HepG2 (cell line): ENCODE data around the gene REP15. TPM values are rescaled to one million over a fixed set of nuclear protein-coding genes. Genes with fewer than 3 reads are reported as not detected.

Experiments
- FOXA1 ChIP-seq, 2 experiments: fragments of 450-650 bp in 1 of 2; sonication (generic) in 1 of 2; formaldehyde crosslinking in 1 of 2; IDR thresholded peaks; 2 replicates each; pipeline versions ENCODE4 v1.4.0 to v1.6.1; 2016 to 2020; ENCODE audit warnings: missing genetic modification reagents in 1 of 2
- FOXA3 ChIP-seq: IDR thresholded peaks from 2 replicates; pipeline ENCODE4 v1.6.1; 2016; ENCODE audit warnings: missing genetic modification reagents, missing compliant biosample characterization
- MAFK ChIP-seq, 2 experiments: IDR thresholded peaks in 1 of 2; conservative IDR thresholded peaks in 1 of 2; 2 replicates each; pipeline ENCODE4 v1.6.1; 2011; ENCODE audit warnings: improper control_type of control experiment in 2 of 2, low read length in 2 of 2
- NFE2L1 ChIP-seq: sonication (generic); formaldehyde crosslinking; IDR thresholded peaks from 2 replicates; pipeline ENCODE4 v1.4.0; 2020; ENCODE audit warnings: missing genetic modification reagents, mild to moderate bottlenecking, borderline replicate concordance
- NKX3-1 ChIP-seq: sonication (generic); formaldehyde crosslinking; IDR thresholded peaks from 2 replicates; pipeline ENCODE4 v1.5.0; 2020; ENCODE audit warnings: missing genetic modification reagents
- WIZ ChIP-seq: sonication (generic); formaldehyde crosslinking; IDR thresholded peaks from 2 replicates; pipeline ENCODE4 v1.5.1; 2020; ENCODE audit warnings: mild to moderate bottlenecking, missing genetic modification reagents
- YEATS2 ChIP-seq: sonication (generic); formaldehyde crosslinking; IDR thresholded peaks from 2 replicates; pipeline ENCODE4 v1.4.0; 2020; ENCODE audit warnings: missing genetic modification reagents, borderline replicate concordance
- ZBTB2 ChIP-seq: sonication (generic); formaldehyde crosslinking; IDR thresholded peaks from 2 replicates; pipeline ENCODE4 v1.8.0; 2022; ENCODE audit warnings: low read depth, missing genetic modification reagents
- ZNF44 ChIP-seq: sonication (generic); formaldehyde crosslinking; IDR thresholded peaks from 2 replicates; pipeline ENCODE4 v1.5.1; 2020; ENCODE audit warnings: mild to moderate bottlenecking, missing genetic modification reagents
- ZNF468 ChIP-seq: sonication (generic); formaldehyde crosslinking; IDR thresholded peaks from 2 replicates; pipeline ENCODE4 v1.8.0; 2022; ENCODE audit warnings: mild to moderate bottlenecking, moderate library complexity, missing genetic modification reagents
- ZNF597 ChIP-seq: sonication (generic); formaldehyde crosslinking; IDR thresholded peaks from 2 replicates; pipeline ENCODE4 v1.5.0; 2020; ENCODE audit warnings: missing genetic modification reagents
- ZNF652 ChIP-seq: IDR thresholded peaks from 2 replicates; pipeline ENCODE4 v1.6.1; 2016; ENCODE audit warnings: low read depth, borderline replicate concordance
- ZNF788 ChIP-seq: sonication (generic); formaldehyde crosslinking; IDR thresholded peaks from 2 replicates; pipeline ENCODE4 v1.5.0; 2020; ENCODE audit warnings: mild to moderate bottlenecking, missing genetic modification reagents, borderline replicate concordance
- ZSCAN5A ChIP-seq: sonication (generic); formaldehyde crosslinking; IDR thresholded peaks from 2 replicates; pipeline ENCODE4 v1.8.0; 2022; ENCODE audit warnings: mild to moderate bottlenecking, missing genetic modification reagents, borderline replicate concordance
- polyA plus RNA-seq, 8 experiments: library from polyadenylated mRNA; depleted of rRNA in 3 of 8; stranded (reverse) in 7 of 8; unstranded in 1 of 8; fragments of >200 nt; fragmentation: Illumina TruSeq in 4 of 8; extraction: Trizol in 4 of 8; gene quantifications; 2 replicates each; pipeline versions ENCODE4 v1.2.1 to v1.2.3, GENCODE V29; 2011 to 2016; ENCODE audit warnings: low read depth in 4 of 8, missing spikeins in 1 of 8, mixed read lengths in 1 of 8; ENCODE audit not compliant: insufficient read depth in 1 of 8
- total RNA-seq, 5 experiments: library from RNA; depleted of rRNA; stranded (reverse); fragments of >200 nt; fragmentation: Illumina TruSeq; extraction: Trizol; gene quantifications; 2 replicates each; pipeline ENCODE4 v1.2.3, GENCODE V29; 2016; ENCODE audit warnings: low read depth in 1 of 5
- TF ChIP-seq, protein P1 (sequence below): IDR thresholded peaks from 2 replicates; pipeline ENCODE4 v1.6.1; 2012; ENCODE audit warnings: low read depth, low read length, improper control_type of control experiment
- TF ChIP-seq, protein P2 (sequence below): sonication (generic); formaldehyde crosslinking; IDR thresholded peaks from 2 replicates; pipeline ENCODE4 v1.4.0; 2020; ENCODE audit warnings: missing genetic modification reagents
- TF ChIP-seq, protein P3 (sequence below): sonication (generic); formaldehyde crosslinking; conservative IDR thresholded peaks from 2 replicates; pipeline ENCODE4 v1.8.1; 2023; ENCODE audit warnings: missing genetic modification reagents

The REP15 gene
- total and polyA plus RNA-seq, 2 of the 13 experiments (the other 11 are each of a cell fraction or from before 2014, with no cell fraction given) = 0.12 to 0.64 TPM

DNA sequence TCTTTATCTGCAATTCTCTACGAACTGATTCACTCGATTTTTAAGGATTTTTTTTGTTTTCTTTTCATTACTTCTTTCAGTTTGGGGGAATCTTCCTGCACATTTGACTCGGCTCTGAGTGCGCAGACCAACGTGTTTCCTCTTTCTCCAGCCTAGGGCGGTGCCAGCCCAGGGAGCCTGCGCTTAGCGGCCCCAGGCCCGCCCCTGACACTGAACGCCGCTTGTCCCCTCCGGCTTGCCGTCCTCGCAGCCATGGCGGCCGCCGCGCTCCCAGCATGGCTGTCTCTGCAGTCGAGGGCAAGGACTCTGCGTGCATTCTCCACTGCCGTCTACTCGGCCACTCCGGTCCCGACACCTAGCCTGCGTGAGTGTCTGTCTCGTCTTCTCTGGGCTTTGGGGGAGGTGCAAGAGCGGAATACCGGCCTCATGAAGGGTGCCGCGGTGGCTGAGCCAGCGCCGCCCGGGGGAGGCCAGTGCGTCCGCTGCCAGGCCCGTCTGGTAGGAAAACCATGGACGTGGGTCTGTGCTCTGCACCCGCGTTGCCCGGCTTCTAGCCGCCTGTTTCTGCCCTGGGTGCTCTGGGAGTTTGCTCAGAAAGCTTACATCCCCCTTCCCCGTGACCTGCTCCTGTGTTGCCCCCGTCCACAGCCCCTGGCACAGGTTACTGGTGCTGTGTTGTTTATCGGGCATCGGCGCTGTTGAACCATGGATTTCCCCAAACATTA, 14.5 kb downstream of the REP15 start, which contains the start of gene MRPS35 (continued):
- TF ChIP-seq ZBTB2 (CRISPR knock-in tag) (no peak), YEATS2 (peak; percentile 87; the same call in 1 of the 2 replicates), NKX3-1 (CRISPR knock-in tag) (peak; percentile 78; the same call in 1 of the 2 replicates), ZNF468 (CRISPR knock-in tag) (no peak), WIZ (CRISPR knock-in tag) (no peak), ZNF597 (no peak), MAFK (conservative IDR thresholded peaks at IDR 0.05 in 1 of 2, IDR thresholded peaks at IDR 0.05 in 1 of 2; ENCODE audit: low read length in 2 of 2) (0 out of 4 replicates have a peak, but pooled peaks of 1 of the 2 experiments have one; percentile 20), ZSCAN5A (peak; percentile 95), NFE2L1 (CRISPR knock-in tag) (no peak), ZNF44 (CRISPR knock-in tag) (no peak), ZNF788 (peak; percentile 79; the same call in 1 of the 2 replicates), ZNF652 (CRISPR knock-in tag) (no peak), FOXA3 (CRISPR knock-in tag) (peak; percentile 68), FOXA1 (IDR thresholded peaks at IDR 0.05) (no peak), FOXA1 (CRISPR knock-in tag; IDR thresholded peaks at IDR 0.05) (peak; percentile 46; the same call in 1 of the 2 replicates)
- TF ChIP-seq, protein P1, sequence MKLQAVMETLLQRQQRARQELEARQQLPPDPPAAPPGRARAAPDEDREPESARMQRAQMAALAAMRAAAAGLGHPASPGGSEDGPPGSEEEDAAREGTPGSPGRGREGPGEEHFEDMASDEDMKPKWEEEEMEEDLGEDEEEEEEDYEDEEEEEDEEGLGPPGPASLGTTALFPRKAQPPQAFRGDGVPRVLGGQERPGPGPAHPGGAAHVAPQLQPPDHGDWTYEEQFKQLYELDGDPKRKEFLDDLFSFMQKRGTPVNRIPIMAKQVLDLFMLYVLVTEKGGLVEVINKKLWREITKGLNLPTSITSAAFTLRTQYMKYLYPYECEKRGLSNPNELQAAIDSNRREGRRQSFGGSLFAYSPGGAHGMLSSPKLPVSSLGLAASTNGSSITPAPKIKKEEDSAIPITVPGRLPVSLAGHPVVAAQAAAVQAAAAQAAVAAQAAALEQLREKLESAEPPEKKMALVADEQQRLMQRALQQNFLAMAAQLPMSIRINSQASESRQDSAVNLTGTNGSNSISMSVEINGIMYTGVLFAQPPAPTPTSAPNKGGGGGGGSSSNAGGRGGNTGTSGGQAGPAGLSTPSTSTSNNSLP = peak; percentile 67; the same call in 1 of the 2 replicates
- TF ChIP-seq, protein P2, sequence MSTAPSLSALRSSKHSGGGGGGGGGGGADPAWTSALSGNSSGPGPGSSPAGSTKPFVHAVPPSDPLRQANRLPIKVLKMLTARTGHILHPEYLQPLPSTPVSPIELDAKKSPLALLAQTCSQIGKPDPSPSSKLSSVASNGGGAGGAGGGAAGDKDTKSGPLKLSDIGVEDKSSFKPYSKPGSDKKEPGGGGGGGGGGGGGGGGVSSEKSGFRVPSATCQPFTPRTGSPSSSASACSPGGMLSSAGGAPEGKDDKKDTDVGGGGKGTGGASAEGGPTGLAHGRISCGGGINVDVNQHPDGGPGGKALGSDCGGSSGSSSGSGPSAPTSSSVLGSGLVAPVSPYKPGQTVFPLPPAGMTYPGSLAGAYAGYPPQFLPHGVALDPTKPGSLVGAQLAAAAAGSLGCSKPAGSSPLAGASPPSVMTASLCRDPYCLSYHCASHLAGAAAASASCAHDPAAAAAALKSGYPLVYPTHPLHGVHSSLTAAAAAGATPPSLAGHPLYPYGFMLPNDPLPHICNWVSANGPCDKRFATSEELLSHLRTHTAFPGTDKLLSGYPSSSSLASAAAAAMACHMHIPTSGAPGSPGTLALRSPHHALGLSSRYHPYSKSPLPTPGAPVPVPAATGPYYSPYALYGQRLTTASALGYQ (CRISPR knock-in tag) = peak; percentile 83
- TF ChIP-seq, protein P3, sequence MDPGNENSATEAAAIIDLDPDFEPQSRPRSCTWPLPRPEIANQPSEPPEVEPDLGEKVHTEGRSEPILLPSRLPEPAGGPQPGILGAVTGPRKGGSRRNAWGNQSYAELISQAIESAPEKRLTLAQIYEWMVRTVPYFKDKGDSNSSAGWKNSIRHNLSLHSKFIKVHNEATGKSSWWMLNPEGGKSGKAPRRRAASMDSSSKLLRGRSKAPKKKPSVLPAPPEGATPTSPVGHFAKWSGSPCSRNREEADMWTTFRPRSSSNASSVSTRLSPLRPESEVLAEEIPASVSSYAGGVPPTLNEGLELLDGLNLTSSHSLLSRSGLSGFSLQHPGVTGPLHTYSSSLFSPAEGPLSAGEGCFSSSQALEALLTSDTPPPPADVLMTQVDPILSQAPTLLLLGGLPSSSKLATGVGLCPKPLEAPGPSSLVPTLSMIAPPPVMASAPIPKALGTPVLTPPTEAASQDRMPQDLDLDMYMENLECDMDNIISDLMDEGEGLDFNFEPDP (CRISPR knock-in tag) = 0 out of 2 replicates have a peak, but pooled peaks have one; percentile 82
